HG03196 (cell line): ENCODE results near the gene GUCA1C.

Experiments used
- ATAC-seq: cut with Tn5 transposase; IDR thresholded peaks from one replicate; pipeline ENCODE4 v1.9.1; 2021; ENCODE audit not compliant: unreplicated experiment

Gene GUCA1C

GRCh38 chr3:108953700-108954099, at the start of gene GUCA1C:
GUCA1C (minus strand) TSS chr3:108953879; CDS start chr3:108953762, 117 bp downstream.
- no peak for ATAC-seq

- ATAC-seq, result no peak
These were observed 44.8 kb upstream of the GUCA1C start for GRCh38 chr3:108998436-108998835.

- ATAC-seq, result no peak
These were observed 32.2 kb upstream of the GUCA1C start for GRCh38 chr3:108985844-108986243.

- ATAC-seq, result no peak
These were observed 29.4 kb upstream of the GUCA1C start for GRCh38 chr3:108983051-108983450.

- ATAC-seq, result no peak
These were observed 22.4 kb upstream of the GUCA1C start for GRCh38 chr3:108976058-108976457.

- ATAC-seq, result no peak
These were observed 19.3 kb upstream of the GUCA1C start for GRCh38 chr3:108973019-108973418.

GRCh38 chr3:108972482-108972881, 18.8 kb upstream of the GUCA1C start:
- ATAC-seq, result no peak

GRCh38 chr3:108970561-108970960, 16.9 kb upstream of the GUCA1C start:
- ATAC-seq, result no peak

- no peak for ATAC-seq
These were observed 13.1 kb upstream of the GUCA1C start for GRCh38 chr3:108966773-108967172.

- ATAC-seq, result no peak
These were observed 5.3 kb upstream of the GUCA1C start for GRCh38 chr3:108959017-108959416.

GRCh38 chr3:108953210-108953609, 469 bp downstream of the GUCA1C start:
- ATAC-seq, result no peak

- ATAC-seq, result no peak
These were observed 1.7 kb downstream of the GUCA1C start for GRCh38 chr3:108951820-108952501.

- ATAC-seq, result no peak
These were observed 5.8 kb downstream of the GUCA1C start for GRCh38 chr3:108947855-108948254.

GRCh38 chr3:108946292-108947285, 7.1 kb downstream of the GUCA1C start:
- no peak for ATAC-seq

GRCh38 chr3:108940568-108941263, 13.0 kb downstream of the GUCA1C start:
- ATAC-seq, result no peak

- no peak for ATAC-seq
These were observed 13.5 kb downstream of the GUCA1C start for GRCh38 chr3:108940166-108940565.

- ATAC-seq, result no peak
These were observed 16.6 kb downstream of the GUCA1C start for GRCh38 chr3:108936924-108937689.

GRCh38 chr3:108931035-108931434, 22.6 kb downstream of the GUCA1C start:
- ATAC-seq, result no peak

- ATAC-seq, result no peak
These were observed 34.8 kb downstream of the GUCA1C start for GRCh38 chr3:108918866-108919265.

- ATAC-seq, result peak; percentile 73
These were observed 38.7 kb downstream of the GUCA1C start for GRCh38 chr3:108914774-108915641.
